ENCODE data around the gene POLD4.

POLD4 gene

DNA sequence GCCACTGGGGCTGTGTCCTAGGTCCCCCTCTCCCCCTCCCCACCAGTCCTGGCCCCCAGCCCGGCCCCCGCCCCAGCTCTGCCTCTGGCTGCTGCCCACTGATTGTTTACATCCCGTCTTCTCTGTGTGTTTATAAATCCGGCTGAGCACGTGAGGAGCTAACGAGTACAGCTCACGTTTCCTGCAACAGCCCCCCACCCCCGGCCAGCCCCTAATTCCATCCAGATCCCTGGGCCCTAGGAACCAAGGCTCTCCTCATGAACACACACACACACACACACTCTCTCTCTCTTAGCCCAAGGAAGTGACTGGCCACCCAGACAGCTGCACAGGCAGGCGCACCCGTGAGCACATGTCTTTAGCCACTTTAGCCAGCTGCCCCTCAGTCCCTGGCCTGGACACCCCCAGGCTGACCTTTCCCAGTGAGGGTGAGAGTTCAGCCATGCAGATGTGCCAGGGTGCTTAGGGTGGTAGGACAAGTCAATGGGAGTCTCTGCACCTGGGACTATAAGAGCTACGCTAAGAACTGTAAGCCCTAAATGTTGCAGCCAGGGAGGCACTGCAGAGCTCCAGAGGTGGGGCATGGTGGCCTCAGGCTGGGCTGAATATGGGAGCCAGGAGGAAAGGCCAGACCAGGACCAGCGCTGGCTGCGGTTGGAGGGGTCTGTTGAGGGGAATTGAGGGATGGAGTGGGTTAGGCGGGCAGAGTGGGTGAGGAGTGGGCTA is 17.2 kb upstream of the POLD4 start:
- no peak for DNase-seq

DNA sequence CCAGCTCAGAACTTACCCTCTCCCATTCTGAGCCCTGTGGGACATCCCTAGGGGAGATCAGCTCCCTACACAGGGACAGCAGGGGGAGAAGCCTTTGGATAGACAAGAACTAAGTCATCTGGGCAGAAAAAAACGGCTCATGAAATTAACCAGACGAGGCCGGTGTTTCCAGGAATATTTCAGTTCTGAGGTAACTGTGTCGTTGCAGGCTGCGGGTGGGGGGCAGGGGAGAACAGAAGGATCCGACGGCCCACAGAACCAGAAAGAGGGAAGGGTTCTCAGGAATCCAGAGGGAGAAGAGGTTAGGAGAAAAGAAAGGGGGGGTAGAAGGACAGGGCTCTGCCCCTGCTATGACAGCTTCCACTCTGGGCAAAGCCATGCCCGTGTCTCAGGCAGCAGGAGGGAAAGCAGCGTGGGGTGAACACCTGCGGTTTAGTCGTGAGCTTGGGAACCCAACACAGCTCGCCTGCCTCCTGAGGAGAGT is 16.5 kb upstream of the POLD4 start:
- no peak for DNase-seq

DNA sequence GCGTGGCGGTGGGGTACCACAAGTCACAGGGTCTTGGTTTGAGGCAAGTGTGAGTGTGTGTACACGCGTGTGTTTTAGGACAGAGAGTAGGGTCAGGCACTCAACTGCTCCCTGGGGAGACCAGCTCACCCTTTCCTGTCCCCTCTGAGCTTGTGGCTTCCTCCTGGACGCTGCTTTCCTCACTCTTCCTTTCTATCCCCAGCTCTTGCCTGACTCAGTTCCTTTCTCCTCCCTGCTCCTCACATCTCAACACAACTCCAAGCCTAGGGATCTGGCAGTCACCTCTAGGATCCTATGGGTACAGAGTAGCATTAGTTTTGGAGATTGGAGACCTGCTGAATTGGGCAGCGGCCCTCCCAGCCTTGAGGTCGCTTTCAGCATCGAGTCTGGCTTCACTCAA is 15.9 kb upstream of the POLD4 start:
- no peak for DNase-seq

DNA sequence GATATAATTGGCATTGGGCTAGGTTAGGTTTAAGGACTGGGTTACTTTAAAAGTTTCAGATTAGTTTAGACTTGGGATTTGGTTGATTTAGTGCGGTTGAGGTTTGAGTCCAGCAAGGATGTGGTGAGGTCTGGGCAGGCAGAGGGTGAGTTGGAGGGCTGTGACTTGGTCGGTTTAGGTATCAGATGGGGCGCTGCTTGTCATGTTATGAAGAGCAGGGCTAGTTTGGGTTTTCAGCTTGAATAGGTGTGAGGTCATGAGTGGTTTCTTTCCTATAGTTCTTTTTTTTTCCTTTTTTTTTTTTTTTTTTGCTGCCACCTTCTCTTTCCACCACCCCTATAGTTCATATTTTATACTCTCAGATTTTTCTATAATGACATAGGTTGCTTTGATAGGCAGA is 15.3 kb upstream of the POLD4 start:
- peak; percentile 28 for DNase-seq

DNA sequence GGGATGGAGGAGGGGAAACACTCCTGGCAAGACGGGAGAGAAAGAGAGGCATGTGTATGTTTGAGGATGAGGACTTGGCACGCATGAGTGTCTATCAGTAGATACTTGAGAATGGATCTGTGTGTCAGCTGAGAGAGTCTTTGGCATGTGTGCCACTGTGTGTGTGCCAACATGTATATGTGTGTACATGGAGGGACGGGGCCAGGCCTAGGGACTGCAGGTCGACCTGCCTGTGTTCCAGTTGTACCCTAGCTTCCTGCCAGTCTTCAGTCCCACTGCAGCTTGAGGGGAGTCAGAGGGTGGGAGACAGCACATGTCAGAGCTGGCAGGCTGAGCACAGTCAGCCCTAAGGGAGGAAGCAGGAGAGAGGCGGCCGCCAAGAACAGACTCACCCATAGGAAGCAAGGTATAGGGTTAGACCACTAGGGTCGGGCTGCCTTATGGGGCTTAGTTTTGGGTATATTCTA is 14.4 kb upstream of the POLD4 start:
- no peak for DNase-seq

DNA sequence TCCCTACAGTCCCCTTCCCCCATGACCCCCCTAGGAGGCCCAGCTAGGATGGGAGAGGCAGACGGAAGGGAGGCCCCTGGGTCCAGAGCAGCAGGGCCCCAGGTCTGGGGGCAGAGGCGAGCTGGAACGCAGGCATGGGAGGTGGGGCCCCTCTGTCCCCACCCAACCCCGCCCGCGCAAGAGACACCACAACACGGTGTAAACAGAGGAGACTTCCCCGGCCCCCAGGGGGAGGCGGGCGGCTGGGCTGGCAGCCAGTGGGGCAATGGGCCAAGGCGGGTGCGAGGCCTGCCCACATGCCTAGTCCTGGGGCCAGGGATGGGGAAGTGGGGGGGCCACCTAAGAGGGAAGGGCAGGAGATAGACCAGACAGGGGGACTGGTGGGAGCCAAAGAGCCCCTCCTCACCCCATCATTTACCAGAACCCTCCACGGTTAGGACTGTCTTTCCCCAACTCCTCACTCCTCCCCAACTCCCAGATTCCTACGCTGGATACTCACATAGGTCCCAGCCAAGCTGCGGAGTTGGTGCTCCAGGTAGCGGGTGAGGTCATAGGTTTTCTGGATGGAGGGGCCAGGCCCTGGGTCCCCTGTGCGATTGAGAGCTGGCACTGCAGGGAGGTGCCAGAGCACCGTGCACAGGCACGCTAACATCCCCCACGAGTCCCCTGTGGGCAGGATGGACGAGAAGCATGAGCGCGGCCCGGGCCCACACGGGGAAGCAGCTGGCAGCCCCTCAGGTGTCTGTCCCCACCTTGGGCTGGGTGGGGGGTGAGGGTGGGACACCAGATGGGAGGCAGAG is 13.8 kb upstream of the POLD4 start:
- DNase-seq: no peak

DNA sequence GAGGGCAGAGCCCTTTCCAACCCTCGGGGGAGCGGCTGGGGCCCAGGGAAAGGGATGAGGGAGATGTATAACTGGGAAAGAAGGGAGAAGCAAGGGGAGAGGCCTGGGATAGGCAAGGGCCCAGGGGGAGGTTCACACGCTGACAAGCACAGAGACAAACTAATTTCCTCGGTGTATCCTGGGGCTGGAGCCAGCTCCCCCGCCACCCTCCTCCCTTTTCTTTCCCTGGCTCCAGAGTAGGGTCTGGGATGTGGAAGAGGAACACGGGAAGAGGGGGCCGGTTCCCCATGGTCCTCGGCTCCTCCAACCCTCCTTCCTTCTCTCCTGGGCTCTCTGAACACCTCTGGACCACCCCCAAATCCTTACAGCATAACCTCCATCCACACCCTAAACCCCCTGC is 13.2 kb upstream of the POLD4 start:
- no peak for DNase-seq

DNA sequence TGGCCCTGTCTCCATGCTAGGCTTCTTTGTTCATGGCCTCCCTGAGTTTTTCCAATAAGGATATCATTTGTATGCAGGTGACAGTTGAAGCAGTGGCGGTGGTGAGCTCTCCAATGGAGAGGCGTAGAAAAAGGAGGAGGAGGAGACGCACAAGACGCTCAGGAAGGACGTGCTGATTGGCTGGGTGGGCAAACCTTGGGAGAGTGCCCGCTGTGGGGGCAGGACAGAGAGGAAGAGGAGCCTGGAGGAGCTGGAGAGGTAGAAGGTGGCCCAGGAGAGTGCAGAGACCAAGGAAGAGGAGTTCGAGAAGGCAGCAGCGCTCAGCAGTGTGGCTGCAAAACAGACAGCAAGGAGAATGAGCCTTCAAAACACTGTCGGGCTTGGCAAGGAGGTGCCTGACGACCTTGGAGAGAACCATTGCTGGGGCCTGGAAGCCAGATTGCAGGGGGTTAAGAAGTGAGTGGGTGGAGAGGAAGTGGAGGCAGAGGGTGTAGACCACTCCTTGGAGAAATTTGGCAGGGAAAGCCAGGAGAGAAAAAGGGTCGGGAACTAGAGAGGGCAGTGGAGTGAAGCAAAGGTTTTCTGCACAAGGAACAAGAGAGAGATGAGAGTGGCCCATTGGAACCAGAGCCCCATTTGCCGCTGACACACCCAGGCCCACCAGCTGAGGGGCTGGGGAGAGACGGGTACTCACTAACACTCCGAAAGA is 12.5 kb upstream of the POLD4 start:
- no peak for DNase-seq

DNA sequence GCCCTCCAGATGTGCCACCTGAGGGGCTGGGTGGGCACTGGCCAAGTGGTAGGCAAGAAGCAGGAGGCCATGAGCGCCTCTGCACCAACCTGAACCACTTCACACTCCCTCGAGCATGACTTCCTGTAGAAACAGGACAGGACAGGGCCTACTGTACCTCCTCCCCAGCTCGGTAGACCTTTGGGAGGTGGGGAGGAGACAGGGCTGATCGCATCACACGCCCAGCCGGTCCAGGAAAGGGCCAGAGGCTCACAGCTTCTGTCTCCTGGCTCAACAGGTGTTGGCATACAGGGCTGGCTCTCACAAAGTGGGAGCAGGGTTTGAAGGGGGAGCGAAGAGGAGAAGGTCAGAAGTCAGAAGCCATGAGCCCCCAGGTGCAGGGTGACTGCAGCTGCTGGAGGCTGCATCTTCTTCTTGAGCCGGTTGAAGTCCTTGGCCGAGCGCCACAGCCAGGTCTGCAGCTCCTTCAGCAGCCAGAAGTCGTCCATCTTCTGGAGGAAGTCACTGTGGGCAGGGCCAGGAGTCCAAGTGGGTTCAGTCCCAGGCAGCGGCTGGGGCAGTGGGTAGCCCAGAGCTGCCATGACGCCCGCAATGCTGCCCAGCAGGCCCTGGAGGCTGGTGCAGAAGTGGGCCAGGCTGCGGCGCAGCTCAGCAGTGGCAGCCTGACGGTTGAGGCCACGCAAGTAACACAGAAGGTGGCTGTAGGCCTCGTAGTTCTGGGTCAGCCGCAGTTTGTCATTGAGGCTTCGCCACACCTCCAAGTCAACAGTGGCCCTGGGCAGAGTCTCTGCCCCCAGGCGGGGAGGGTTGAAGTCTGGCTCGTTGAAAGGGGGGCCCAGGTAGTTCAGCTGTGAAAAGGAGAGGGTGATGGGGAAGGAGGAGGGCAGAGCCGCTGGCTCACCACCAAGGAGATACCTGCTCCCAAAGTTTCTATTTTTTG is 11.7 kb upstream of the POLD4 start:
- no peak for DNase-seq

DNA sequence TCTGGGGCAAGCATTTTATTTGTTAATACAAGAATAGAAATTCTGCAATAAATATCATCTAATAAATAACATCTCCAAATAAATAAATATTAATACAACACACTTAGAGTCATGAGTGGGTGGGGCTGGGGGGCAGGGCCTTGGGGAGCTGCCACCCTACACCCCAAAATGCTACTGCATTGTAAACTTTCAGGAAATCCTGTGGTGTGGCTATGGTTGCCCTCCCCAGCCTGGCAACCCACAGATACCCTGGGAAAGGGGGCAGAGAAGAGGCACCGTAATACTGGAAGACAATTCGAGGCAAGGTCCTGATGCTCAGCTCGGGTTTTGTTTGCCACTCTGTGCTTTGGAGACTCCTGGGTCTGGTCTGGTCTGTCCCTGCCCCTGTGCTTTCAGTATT is 10.8 kb upstream of the POLD4 start:
- DNase-seq: no peak

DNA sequence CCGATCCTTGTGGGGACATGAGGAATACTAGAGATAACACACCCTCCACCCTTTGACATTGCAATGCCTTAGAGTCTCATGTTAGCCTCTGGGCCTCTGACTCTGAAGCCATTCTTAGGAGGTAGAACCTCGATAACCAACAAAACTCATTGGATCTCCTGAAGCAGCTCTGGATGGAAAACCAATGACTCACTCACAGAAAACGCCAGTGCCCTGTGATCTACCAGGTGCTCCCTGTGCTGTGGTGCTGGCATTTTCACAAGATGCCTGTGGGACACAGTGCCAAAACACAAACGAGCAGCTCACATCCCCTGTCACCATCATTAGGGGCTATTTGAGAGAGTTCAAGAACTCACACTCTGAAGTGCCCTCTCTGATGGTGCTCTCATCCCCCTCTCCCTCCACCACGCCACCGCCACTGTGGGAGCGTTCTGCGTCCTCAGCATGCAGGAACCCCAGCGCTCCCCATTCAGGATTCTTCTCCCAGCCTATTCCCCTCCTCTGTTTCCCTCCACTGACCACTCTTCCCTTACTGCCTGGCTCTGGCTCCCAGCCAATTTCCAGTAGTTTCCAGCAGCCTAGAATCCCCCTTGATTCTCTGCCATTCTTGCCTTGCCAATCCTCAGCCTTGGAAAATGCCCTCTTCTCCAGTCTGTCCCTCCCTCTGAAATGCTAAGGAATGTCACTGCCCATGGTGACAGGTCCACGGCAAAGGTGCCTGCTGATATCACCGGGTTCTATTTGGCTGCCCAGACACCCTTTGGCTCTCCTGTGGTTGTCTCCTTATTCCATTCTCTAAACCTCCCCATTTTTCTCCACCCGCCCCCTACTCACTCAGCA is 4.7 kb upstream of the POLD4 start:
- no peak for DNase-seq

DNA sequence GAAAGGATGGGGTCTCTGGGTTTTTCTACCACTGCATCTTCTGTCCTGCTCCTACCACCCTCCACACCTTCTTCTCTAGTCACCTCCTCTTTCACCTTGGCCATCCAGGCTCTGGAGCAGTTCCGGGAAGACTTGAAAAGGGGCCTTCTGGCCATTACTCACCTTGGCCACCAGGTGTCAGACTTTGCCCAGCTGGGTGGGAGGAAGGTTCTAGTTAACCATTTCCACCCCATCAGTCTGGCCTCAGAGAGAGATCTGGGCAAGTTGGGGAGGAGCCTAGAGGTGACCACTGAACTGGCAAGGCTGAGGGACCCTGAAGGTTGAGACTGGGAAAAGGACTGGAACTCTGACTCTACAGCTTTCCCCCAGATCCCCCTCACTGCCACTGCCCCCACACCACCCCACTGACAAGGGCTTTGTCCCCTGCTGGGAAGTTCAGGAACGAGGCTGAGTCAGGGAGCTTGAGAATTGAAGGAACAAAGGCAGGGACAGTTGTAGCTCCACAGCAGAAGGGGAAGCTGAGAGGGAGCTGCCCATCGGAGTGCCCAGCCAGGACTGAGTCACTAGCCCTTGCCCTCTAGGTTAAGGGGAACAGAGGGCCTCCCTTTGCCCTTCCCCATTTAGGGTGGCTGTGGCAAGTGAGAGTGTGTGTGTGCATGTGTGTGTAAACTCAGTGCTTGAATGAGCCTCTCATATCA is 3.7 kb upstream of the POLD4 start:
- DNase-seq: peak; percentile 75

DNA sequence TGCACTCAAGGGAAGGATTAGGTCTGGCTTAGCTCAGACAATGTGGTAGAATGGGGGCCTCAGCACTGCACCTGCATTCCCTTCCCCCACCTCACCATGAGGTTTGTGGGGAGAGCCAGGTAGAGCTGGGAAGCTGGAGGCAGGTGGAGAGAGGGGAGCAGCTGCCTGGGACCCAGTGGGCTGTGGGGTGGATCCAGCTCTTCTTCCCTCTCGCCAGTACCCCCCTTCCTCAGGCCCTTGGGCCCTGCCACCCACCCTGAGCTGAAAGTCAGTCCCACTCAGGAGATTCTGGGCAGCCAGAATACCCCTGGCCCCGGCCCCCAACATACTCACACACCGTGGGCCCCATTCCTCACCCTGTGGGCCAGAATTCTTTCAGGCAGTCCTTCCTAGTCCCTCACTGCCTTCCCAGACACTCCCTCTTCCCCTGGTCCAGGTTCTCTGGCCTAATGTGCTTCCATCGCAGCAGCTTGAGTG is 3.1 kb upstream of the POLD4 start:
- DNase-seq: no peak

DNA sequence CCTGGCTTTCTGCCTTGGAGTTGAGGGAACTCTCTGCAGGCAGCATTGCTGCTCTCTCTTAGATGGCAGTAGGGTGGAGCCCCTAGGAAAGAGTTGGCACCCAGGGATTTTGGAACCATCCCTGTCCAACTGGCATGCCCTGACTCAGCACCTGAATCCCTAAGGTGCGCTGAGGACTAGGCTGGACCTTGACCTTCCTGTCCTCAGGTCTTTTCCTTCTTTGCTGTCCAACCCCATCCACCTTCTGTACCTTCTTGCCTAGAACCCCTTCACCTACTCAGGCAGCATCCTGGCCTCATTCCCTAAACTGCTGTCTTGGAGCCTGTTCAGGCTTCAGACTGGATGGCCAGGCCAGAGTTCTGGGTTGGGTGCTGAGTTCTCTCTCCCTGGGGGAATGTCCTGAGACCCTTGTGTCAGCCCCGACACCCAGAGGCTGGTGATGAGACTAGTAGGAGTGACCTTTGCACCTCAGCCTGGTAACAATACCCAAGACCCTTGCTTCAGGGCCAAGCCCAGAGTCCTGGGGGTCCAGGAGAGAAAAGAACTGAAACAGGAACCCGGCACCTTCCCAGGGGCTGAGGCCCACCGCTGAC is 2.5 kb upstream of the POLD4 start:
- no peak for DNase-seq

DNA sequence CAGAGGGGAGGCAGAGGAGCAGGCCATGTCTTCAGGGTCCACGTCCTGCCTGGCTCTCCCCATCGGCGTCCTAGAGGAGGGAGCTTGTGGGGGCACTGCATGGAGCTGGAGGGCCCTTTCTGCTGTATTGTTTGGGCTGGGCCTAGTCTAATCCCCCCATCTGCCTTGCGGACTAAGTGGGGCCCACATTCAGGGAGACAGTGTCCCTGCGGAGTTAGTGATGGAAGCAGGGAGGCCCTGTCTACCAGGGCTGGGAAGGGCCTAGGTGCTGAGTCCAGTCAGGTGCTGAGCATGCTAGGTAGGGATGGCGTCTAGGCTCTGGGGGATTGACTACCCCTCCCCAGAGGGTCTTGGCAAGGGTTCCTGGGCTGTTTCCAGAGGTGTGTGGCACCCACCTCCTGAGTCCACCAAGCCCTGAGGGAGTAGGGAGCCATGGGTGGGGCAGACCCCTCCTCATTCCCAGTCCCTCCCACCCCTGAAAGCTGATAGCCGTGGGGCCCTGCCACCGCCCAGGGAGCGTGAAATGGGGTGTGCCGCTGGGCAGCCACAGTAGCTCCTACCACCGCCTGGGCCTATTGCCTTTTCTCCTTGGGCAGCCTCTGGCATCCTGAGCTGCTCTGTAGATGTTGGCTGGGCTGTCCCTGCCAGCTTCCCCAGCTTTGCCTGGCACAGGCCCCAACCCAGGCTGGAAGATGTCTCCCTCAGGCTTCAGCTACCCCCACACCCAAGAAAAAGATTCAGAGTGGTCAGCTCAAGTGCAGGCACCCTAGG is 1.9 kb upstream of the POLD4 start:
- DNase-seq: no peak

DNA sequence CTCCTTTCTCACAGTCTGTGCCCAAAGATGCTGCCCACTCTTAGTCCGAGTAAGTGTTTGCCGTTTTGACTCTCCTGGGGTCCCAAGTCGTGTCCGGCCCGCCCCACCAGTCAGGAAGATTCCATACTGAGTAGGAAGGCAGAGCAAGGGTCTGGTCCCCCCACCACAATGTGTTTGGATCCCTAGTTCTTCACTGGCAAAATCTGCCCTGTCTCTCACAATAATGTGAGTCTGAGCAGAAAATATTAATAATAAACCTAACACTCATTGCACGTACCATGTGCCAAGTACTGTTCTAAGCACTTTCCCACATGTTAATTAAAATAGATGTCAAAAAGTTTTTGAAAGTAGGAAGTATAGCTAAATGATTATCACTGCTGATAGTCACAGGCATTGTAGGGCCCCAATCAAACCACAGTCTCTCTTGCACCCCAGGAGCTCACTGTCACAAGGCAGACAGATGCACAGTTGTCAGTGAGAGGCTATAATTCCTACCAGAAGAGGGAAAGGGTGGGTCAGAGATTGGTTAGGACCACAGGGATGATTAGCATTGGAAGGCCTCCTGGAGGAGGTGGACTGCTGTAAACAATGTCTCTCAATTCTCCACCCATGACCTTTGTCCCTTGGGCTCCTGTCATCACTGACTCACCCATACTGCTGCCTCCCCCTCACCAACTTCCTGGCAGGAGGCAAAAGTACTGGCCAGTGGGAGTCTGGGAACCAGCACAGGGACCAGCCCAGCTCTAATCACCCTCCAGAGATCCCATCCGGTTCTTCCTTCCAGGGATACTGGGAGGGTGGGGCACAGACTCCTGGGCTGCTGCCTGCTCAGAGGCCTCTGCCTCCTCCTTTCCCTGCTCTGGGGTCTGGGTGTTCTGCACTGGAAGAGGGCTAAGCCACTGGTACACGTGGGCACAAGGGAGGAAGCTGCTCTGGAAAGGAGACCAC is 1.0 kb upstream of the POLD4 start:
- peak; percentile 32 for DNase-seq

DNA sequence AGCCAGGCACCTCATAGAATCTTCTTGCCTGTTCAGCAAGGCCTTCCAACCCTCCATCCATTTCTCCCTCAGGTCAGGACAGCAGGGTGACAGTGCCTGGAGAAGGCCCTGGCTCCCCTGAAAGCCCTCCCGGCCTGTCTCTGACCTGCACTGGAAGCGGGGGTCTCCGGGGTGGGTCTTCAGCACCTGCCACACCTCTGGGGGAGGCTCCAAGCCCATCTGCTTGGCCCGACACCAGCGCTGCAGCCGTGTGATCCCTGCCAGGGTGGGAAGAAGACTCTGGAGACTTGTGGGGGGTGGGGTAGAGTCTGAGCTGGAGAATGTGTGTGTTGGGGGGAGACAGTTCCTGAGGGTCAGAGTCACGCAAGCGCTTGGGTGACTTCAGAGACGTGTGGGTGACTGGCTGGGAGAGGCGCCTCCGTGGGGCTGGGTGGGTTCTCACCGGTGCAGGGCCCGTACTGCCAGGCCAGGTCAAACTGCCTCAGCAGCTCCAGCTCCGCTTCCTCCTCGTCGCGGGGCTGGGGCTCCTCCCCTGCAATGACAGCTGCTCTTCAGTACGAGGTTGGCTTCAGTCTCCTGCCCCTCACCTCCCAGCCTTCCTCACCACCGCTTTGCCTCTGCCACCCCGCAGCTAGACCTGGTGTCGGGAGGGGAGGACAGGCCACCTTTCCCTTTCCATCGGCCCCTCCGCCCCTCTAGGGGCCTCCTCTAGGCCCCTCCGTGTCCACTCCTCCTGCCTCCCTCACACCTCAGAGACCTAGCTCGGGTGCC is 615 bp downstream of the POLD4 start:
- no peak for DNase-seq

All from activated CD4-positive, alpha-beta T cell treated with anti-CD3 and anti-CD28 coated beads for 48 hours (primary cell).